Measurements from ENCODE around the gene HPSE2. TPM values are rescaled to one million over a fixed set of nuclear protein-coding genes. Genes with fewer than 3 reads are reported as not detected.

Gene HPSE2
- total and polyA plus RNA-seq, 2 donors, result 0.05 to 0.14 TPM

DNA sequence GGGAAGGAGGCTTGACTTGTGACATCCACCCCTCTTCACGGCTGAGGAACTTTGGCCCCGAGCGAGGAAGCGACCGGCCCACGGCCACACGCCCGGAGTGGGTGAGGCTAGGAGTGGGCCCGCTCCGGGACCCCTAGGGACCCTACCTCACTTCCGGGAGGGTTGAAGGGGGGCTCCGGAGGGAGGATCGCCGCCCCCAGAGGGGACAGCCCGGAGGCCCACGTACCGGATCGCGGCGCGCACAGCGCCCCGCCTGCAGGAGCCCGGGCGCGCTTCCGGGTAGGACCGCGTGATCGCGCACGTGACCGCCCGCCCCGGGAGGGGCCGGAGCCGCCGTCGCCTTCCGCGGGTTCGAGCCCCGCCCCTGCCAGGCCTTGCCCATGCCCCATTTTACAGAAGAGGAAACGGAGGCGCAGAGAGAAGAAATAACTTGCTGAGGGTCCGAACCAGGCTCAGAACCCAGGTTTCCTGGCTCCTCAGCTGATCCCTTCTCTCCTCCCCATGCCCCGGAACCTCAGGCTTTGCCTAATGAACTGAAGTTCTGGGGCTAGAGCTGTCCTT lies 788.9 kb downstream of the HPSE2 start, which contains the start of gene HPS1:
Gene HPS1 (minus strand): TSS at position 275 of the 561 bp plus-strand sequence. CDS start 3,695 bp downstream, outside the sequence.
- H3K4me3 ChIP-seq (ENCODE audit: low read length in 2 of 2), result peak within 1 kb of the TSS; percentile 81 to 85
- WGBS, result 3% methylated on average over 47 of the region's 47 CpGs
- H3K9me3 ChIP-seq (ENCODE audit: control insufficient read depth in 2 of 2, insufficient read depth in 1 of 2, low read length in 1 of 2), result no peaks in the 10 kb centered on the region
- H3K27me3 ChIP-seq (ENCODE audit: control insufficient read depth in 2 of 2, insufficient read depth in 1 of 2, low read length in 1 of 2), result no peaks in the 10 kb centered on the region
- peak; percentile 23 to 85 (median 61) for DNase-seq (ENCODE audit: low read depth in 6 of 9, low spot score in 9 of 9)
- H3K4me1 ChIP-seq (ENCODE audit: control insufficient read depth in 2 of 2, insufficient read depth in 2 of 2, low read length in 2 of 2), result peaks cover 4 to 9% of the 10 kb centered on the region in 2 donors
- peak within 1 kb of the TSS; percentile 81 to 89 for H3K27ac ChIP-seq (ENCODE audit: low read depth in 1 of 2, low read length in 1 of 2)
- H3K36me3 ChIP-seq (ENCODE audit: control insufficient read depth in 2 of 2, insufficient read depth in 2 of 2, low read length in 1 of 2), result peaks cover 23% of the 10 kb centered on the region in 2 donors

DNA sequence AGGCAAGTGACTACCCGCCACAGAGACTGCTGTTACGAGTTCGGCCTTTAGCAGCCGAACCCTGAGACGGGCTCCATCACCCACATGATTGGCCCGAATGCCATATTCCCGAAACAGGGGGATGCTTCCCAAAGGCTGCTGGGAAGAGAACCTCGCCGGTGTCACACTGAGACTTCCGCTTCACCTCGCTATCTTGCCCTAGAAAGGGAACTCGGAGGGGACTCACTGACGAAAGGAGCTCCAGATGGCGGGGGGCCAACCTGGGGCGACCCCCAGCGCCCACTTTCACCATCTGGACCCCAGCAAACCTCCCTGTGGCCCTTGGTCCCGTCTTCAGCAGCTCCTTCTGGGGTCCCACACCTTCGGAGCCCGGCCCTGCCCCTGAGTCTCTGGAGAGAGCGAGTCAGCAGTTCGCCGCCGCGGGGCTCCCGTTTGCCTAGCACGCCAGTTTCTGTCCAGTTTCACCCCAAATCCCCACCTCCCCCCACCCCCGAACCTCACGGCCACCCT lies 789.4 kb downstream of the HPSE2 start:
- peaks cover 23% of the 10 kb centered on the region in 2 donors for H3K36me3 ChIP-seq (ENCODE audit: control insufficient read depth in 2 of 2, insufficient read depth in 2 of 2, low read length in 1 of 2)
- H3K9me3 ChIP-seq (ENCODE audit: control insufficient read depth in 2 of 2, insufficient read depth in 1 of 2, low read length in 1 of 2), result no peaks in the 10 kb centered on the region
- H3K4me3 ChIP-seq (ENCODE audit: low read length in 2 of 2), result peak overlapping the region; percentile 81 to 85
- H3K27me3 ChIP-seq (ENCODE audit: control insufficient read depth in 2 of 2, insufficient read depth in 1 of 2, low read length in 1 of 2), result no peaks in the 10 kb centered on the region
- peak in 5 of 9 donors; percentile 11 to 58 (median 34) for DNase-seq (ENCODE audit: low read depth in 6 of 9, low spot score in 9 of 9)
- H3K27ac ChIP-seq (ENCODE audit: low read depth in 1 of 2, low read length in 1 of 2), result peak overlapping the region; percentile 81 to 89
- H3K4me1 ChIP-seq (ENCODE audit: control insufficient read depth in 2 of 2, insufficient read depth in 2 of 2, low read length in 2 of 2), result peaks cover 4 to 9% of the 10 kb centered on the region in 2 donors
- 5% methylated on average over 28 of the region's 28 CpGs for WGBS

DNA sequence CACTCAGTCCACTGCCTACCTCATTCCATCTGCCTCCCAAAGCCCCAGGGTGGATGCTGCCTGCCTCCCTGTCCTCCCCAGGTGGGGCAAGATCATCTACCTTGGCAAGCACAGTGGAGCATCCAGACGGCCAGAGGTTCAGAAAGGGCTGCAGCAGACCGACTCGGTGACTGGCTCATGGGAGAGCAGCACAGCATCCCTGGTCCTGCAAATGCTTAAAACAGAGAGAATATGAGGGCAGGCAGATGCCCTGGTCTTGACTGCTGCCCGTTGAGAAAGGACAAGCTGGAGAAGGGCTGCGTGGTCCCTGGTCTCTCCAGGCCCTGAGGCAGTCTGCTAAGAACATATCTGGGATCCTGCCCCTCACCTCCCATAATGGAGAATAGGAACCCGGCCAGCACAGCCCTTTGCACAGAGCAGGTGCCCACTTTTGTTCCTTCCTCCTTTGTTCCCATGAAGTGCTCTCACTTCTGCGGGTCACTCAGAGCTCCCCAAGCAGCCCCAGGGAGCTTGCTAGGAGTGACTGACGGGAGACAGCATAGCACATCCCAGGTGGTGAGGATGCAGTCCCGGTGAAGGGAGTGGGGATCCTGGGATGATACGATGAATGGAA lies 790.3 kb downstream of the HPSE2 start:
- peak overlapping the region in 1 of 2 donors; percentile 81 for H3K4me3 ChIP-seq (ENCODE audit: low read length in 2 of 2)
- DNase-seq (ENCODE audit: low read depth in 6 of 9, low spot score in 9 of 9), result no peak
- H3K27me3 ChIP-seq (ENCODE audit: control insufficient read depth in 2 of 2, insufficient read depth in 1 of 2, low read length in 1 of 2), result no peaks in the 10 kb centered on the region
- no peaks in the 10 kb centered on the region for H3K9me3 ChIP-seq (ENCODE audit: control insufficient read depth in 2 of 2, insufficient read depth in 1 of 2, low read length in 1 of 2)
- no peak overlapping the region for H3K27ac ChIP-seq (ENCODE audit: low read depth in 1 of 2, low read length in 1 of 2)
- H3K36me3 ChIP-seq (ENCODE audit: control insufficient read depth in 2 of 2, insufficient read depth in 2 of 2, low read length in 1 of 2), result peaks cover 23 to 25% of the 10 kb centered on the region in 2 donors
- H3K4me1 ChIP-seq (ENCODE audit: control insufficient read depth in 2 of 2, insufficient read depth in 2 of 2, low read length in 2 of 2), result peaks cover 4 to 9% of the 10 kb centered on the region in 2 donors
- 94% methylated on average over 10 of the region's 10 CpGs for WGBS

DNA sequence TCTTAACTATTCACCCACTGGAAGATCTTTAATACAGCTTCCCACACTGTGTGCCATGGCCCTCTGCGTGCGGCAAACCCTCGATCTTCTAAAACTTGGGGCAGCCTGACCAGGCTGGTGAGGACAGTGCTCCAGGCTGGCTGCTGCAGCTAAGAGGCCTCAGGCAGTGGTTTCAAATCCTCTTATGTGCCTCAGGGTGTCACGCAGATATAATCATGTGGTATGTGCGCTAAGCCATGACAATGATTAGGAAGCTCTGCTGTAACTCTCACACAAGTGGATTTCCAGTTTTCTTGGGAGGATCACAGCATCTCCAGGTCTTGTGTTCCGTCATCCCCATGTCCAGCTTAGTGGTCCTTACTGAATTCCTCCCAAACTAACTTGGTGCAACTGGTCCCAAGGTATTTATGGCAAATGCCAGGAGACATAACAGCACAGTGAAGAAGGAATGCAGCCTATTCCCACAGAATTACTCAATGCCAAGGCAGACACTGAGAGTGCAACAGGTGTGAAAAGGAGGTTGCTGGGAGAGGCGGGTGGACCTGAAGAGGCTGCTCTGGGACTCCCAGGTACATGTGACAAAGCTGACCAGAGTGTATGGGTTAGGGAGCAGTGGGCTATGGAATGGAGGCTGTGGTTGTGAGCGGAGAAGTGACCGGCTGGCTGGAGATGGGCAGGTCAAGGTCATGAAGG lies 791.2 kb downstream of the HPSE2 start:
- Histone ChIP-seq H3K4me3 (ENCODE audit: low read length in 2 of 2) (no peak overlapping the region), H3K9me3 (ENCODE audit: control insufficient read depth in 2 of 2, insufficient read depth in 1 of 2, low read length in 1 of 2) (no peaks in the 10 kb centered on the region), H3K36me3 (ENCODE audit: control insufficient read depth in 2 of 2, insufficient read depth in 2 of 2, low read length in 1 of 2) (peaks cover 25% of the 10 kb centered on the region in 2 donors), H3K4me1 (ENCODE audit: control insufficient read depth in 2 of 2, insufficient read depth in 2 of 2, low read length in 2 of 2) (peaks cover 4 to 9% of the 10 kb centered on the region in 2 donors), H3K27ac (ENCODE audit: low read depth in 1 of 2, low read length in 1 of 2) (no peak overlapping the region), H3K27me3 (ENCODE audit: control insufficient read depth in 2 of 2, insufficient read depth in 1 of 2, low read length in 1 of 2) (no peaks in the 10 kb centered on the region)
- no peak for DNase-seq (ENCODE audit: low read depth in 6 of 9, low spot score in 9 of 9)
- WGBS, result 97% methylated on average over 9 of the region's 9 CpGs

DNA sequence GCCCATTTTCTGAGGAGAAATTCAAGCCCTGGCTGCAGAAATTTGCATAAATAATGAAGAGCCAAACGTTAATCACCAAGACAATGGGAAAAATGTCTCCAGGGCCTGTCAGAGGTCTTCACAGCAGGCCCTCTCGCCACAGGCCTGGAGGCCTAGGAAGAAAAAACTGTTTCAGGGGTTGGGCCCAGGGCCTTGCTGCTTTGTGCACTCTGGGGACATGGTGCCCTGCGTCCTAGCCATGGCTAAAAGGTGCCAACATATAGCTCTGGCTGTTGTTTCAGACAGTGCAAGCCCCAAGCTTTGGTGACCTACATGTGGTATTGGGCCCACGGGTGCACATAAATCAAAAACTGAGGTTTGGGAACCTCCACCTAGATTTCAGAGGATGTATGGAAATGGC lies 796.9 kb downstream of the HPSE2 start:
- H3K4me3 ChIP-seq (ENCODE audit: low read length in 2 of 2), result no peak overlapping the region
- no peak overlapping the region for H3K27ac ChIP-seq (ENCODE audit: low read depth in 1 of 2, low read length in 1 of 2)
- H3K9me3 ChIP-seq (ENCODE audit: control insufficient read depth in 2 of 2, insufficient read depth in 1 of 2, low read length in 1 of 2), result peaks cover 0 to 5% of the 10 kb centered on the region in 2 donors
- DNase-seq (ENCODE audit: low read depth in 6 of 9, low spot score in 9 of 9), result no peak
- H3K36me3 ChIP-seq (ENCODE audit: control insufficient read depth in 2 of 2, insufficient read depth in 2 of 2, low read length in 1 of 2), result peaks cover 39 to 42% of the 10 kb centered on the region in 2 donors
- H3K4me1 ChIP-seq (ENCODE audit: control insufficient read depth in 2 of 2, insufficient read depth in 2 of 2, low read length in 2 of 2), result no peaks in the 10 kb centered on the region
- WGBS, result 98% methylated on average over 4 of the region's 4 CpGs
- no peaks in the 10 kb centered on the region for H3K27me3 ChIP-seq (ENCODE audit: control insufficient read depth in 2 of 2, insufficient read depth in 1 of 2, low read length in 1 of 2)

DNA sequence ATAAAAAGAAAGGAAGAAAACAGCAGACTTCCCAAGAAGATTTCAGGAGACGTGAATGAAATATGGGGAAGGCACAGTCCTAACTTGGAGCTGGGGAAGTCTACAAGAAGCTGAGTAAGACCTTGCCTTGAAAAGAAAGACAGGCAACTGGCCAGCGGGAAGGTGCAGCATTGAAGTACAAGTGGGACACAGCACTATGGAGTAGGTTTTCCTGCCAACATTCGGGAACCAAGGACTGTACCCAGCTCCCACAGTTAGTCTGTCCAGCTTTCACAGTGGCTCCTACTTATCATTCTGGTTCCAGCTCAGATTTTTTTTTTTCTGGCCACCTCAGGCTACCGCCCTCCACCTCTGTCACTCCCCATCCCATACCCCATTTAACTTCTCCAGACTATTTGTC lies 798.9 kb downstream of the HPSE2 start:
- no peaks in the 10 kb centered on the region for H3K4me1 ChIP-seq (ENCODE audit: control insufficient read depth in 2 of 2, insufficient read depth in 2 of 2, low read length in 2 of 2)
- peaks cover 44 to 45% of the 10 kb centered on the region in 2 donors for H3K36me3 ChIP-seq (ENCODE audit: control insufficient read depth in 2 of 2, insufficient read depth in 2 of 2, low read length in 1 of 2)
- no peak for DNase-seq (ENCODE audit: low read depth in 6 of 9, low spot score in 9 of 9)
- no peak overlapping the region for H3K4me3 ChIP-seq (ENCODE audit: low read length in 2 of 2)
- 98% methylated on average over 4 of the region's 4 CpGs for WGBS
- no peaks in the 10 kb centered on the region for H3K27me3 ChIP-seq (ENCODE audit: control insufficient read depth in 2 of 2, insufficient read depth in 1 of 2, low read length in 1 of 2)
- H3K9me3 ChIP-seq (ENCODE audit: control insufficient read depth in 2 of 2, insufficient read depth in 1 of 2, low read length in 1 of 2), result peaks cover 0 to 5% of the 10 kb centered on the region in 2 donors
- H3K27ac ChIP-seq (ENCODE audit: low read depth in 1 of 2, low read length in 1 of 2), result no peak overlapping the region

DNA sequence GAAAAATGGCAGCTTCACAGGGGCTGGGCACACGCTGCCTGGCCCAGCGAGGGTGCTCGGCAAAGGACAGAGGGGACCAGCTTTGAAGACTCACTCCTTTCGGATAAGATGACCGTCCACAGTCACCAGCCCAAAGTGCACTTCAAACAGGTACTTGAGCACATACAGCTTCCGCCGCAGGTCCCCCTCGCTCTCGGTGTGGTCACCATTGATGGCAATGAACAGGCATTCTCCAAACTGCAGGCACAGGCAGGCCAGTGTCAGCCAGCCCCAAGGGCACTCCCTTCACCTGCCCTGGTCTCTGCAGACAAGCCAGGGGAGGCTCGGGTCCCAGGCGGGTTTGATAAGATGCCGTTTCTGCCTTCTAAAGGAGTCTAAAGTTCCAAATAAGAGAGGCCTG lies 800.5 kb downstream of the HPSE2 start:
- Histone ChIP-seq H3K27ac (ENCODE audit: low read depth in 1 of 2, low read length in 1 of 2) (no peak overlapping the region), H3K4me1 (ENCODE audit: control insufficient read depth in 2 of 2, insufficient read depth in 2 of 2, low read length in 2 of 2) (no peaks in the 10 kb centered on the region), H3K9me3 (ENCODE audit: control insufficient read depth in 2 of 2, insufficient read depth in 1 of 2, low read length in 1 of 2) (peaks cover 0 to 5% of the 10 kb centered on the region in 2 donors), H3K36me3 (ENCODE audit: control insufficient read depth in 2 of 2, insufficient read depth in 2 of 2, low read length in 1 of 2) (peaks cover 56 to 58% of the 10 kb centered on the region in 2 donors), H3K4me3 (ENCODE audit: low read length in 2 of 2) (no peak overlapping the region), H3K27me3 (ENCODE audit: control insufficient read depth in 2 of 2, insufficient read depth in 1 of 2, low read length in 1 of 2) (no peaks in the 10 kb centered on the region)
- 98% methylated on average over 12 of the region's 12 CpGs for WGBS
- DNase-seq (ENCODE audit: low read depth in 6 of 9, low spot score in 9 of 9), result no peak

DNA sequence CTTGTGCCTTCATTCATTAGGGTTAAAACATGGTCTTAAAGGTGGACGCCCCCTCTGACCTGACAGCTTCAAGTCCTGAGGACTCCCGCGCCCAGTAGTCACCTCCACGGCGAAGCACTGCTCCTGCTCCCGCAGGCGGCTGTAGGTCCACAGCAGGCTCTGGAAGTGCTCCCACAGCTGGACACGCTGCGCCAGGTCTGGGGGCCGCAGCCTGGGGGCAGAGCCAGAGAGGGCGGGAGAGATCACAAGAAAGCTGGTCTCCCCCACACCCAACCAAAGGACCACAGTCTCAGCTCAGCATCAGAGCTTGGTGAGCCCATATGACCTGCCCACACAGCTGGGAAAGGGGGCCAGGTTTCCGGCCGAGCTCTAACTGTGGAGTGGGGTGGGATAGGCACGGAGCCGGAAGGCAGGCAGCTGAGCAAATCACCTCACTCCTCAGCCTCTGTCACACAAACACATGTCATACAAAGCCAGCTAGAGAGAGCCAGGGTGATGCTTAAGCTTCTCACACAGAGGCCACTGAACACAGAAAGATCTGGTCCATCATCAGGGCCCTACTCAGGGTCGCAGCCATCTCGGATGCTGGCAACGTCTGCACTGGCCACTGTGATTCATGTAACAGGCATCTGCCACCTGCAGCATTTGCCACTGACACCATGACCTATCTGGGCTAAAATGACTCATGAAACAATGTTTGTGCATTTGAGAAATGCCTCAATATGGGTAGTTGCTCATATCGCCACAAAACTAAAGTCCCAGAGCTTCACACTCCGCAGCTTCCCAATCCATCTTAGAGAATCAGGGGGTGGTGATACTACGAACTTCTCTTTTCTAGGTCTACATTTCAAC lies 801.5 kb downstream of the HPSE2 start:
- Histone ChIP-seq H3K36me3 (ENCODE audit: control insufficient read depth in 2 of 2, insufficient read depth in 2 of 2, low read length in 1 of 2) (peaks cover 62 to 65% of the 10 kb centered on the region in 2 donors), H3K4me1 (ENCODE audit: control insufficient read depth in 2 of 2, insufficient read depth in 2 of 2, low read length in 2 of 2) (no peaks in the 10 kb centered on the region), H3K9me3 (ENCODE audit: control insufficient read depth in 2 of 2, insufficient read depth in 1 of 2, low read length in 1 of 2) (peaks cover 0 to 5% of the 10 kb centered on the region in 2 donors), H3K27ac (ENCODE audit: low read depth in 1 of 2, low read length in 1 of 2) (no peak overlapping the region), H3K27me3 (ENCODE audit: control insufficient read depth in 2 of 2, insufficient read depth in 1 of 2, low read length in 1 of 2) (no peaks in the 10 kb centered on the region), H3K4me3 (ENCODE audit: low read length in 2 of 2) (no peak overlapping the region)
- WGBS, result 98% methylated on average over 21 of the region's 21 CpGs
- DNase-seq (ENCODE audit: low read depth in 6 of 9, low spot score in 9 of 9), result no peak
